H1 (cell line): ENCODE measurements around the gene KRTAP6-1.

Source experiments
- POLR2A ChIP-seq, 2 experiments: IDR thresholded peaks; 1 replicate in 1 of 2; 2 replicates in 1 of 2; pipeline ENCODE4 v1.6.1; 2011; ENCODE audit warnings: low read depth in 2 of 2, low read length in 2 of 2, mild to moderate bottlenecking in 2 of 2; ENCODE audit errors: control extremely low read depth in 1 of 2
- POLR2AphosphoS5 ChIP-seq: IDR thresholded peaks from 2 replicates; pipeline ENCODE4 v1.6.1; 2011; ENCODE audit warnings: low read depth, low read length
- TAF1 ChIP-seq: IDR thresholded peaks from 2 replicates; pipeline ENCODE4 v1.6.1; 2011; ENCODE audit warnings: mild to moderate bottlenecking, low read depth, low read length
- TF ChIP-seq, protein P1 (sequence below), 3 experiments: IDR thresholded peaks; 1 replicate in 2 of 3; 2 replicates in 1 of 3; pipeline versions ENCODE4 v1.5.1 to v1.6.1; 2011; ENCODE audit warnings: low read length in 3 of 3, mild to moderate bottlenecking in 3 of 3, inconsistent platforms in 2 of 3, low read depth in 1 of 3, moderate library complexity in 1 of 3; ENCODE audit not compliant: insufficient read depth in 1 of 3; ENCODE audit errors: control extremely low read depth in 1 of 3

DNA sequence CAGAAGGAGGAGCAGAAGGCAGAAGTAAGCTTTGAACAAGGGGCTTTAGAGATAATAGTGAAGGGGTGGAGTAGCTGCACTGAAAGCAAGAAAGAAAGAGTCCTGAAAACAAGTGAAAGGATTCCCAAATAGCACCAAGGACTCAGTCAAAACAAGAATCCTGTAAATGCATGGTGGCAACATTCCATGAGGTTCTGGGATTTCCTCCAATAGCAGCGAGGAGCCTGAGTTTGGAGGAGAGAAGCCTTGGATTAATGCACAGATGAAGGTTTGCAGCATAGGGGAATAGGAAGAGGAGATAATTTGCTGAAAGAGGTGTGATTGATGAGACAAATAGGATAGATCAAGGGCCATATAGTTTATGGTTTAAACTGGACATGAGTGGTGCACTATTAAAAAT is 34.4 kb downstream of the KRTAP6-1 start:
- TF ChIP-seq, protein P1, sequence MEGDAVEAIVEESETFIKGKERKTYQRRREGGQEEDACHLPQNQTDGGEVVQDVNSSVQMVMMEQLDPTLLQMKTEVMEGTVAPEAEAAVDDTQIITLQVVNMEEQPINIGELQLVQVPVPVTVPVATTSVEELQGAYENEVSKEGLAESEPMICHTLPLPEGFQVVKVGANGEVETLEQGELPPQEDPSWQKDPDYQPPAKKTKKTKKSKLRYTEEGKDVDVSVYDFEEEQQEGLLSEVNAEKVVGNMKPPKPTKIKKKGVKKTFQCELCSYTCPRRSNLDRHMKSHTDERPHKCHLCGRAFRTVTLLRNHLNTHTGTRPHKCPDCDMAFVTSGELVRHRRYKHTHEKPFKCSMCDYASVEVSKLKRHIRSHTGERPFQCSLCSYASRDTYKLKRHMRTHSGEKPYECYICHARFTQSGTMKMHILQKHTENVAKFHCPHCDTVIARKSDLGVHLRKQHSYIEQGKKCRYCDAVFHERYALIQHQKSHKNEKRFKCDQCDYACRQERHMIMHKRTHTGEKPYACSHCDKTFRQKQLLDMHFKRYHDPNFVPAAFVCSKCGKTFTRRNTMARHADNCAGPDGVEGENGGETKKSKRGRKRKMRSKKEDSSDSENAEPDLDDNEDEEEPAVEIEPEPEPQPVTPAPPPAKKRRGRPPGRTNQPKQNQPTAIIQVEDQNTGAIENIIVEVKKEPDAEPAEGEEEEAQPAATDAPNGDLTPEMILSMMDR (IDR thresholded peaks at IDR 0.05; ENCODE audit: control extremely low read depth in 1 of 3, insufficient read depth in 1 of 3, low read depth in 1 of 3, low read length in 3 of 3): no peak
- no peak for TF ChIP-seq POLR2AphosphoS5
- no peak for TF ChIP-seq TAF1
- TF ChIP-seq POLR2A (IDR thresholded peaks at IDR 0.05; ENCODE audit: control extremely low read depth in 1 of 2, low read depth in 2 of 2, low read length in 2 of 2): no peak
